NT2/D1 (cell line): ENCODE measurements around the gene CDYL.

Experiments
- DNase-seq: peaks from one replicate; pipeline ENCODE4 v3.0.0-alpha.2; 2011; ENCODE audit warnings: low read depth, low spot score
- H3K27me3 ChIP-seq: 2 replicates; pipeline ENCODE4 v1.6.0; 2011; ENCODE audit warnings: mild to moderate bottlenecking; ENCODE audit not compliant: insufficient read length, insufficient read depth
- H3K36me3 ChIP-seq: 2 replicates; pipeline ENCODE4 v1.6.1; 2011; ENCODE audit warnings: mild to moderate bottlenecking, low read length, mixed read lengths; ENCODE audit not compliant: insufficient read depth, insufficient read length
- H3K4me1 ChIP-seq: 2 replicates; pipeline ENCODE4 v1.5.1; 2011; ENCODE audit not compliant: insufficient read depth, insufficient read length
- H3K4me3 ChIP-seq: 2 replicates; pipeline ENCODE4 v1.5.1; 2011; ENCODE audit warnings: low read depth; ENCODE audit not compliant: insufficient read length
- H3K9ac ChIP-seq: 2 replicates; pipeline ENCODE4 v1.6.0; 2011; ENCODE audit warnings: low read depth; ENCODE audit not compliant: insufficient read length
- H3K9me3 ChIP-seq: 2 replicates; pipeline ENCODE4 v1.5.1; 2011; ENCODE audit warnings: mild to moderate bottlenecking, low read length; ENCODE audit not compliant: insufficient read depth
- SUZ12 ChIP-seq: IDR thresholded peaks from 2 replicates; pipeline ENCODE4 v1.6.1; 2011; ENCODE audit not compliant: insufficient read length, insufficient read depth; ENCODE audit errors: extremely low read depth
- YY1 ChIP-seq: IDR thresholded peaks from 2 replicates; pipeline ENCODE4 v1.6.1; 2011; ENCODE audit not compliant: insufficient read length, insufficient read depth
- ZNF274 ChIP-seq: IDR thresholded peaks from 2 replicates; pipeline ENCODE4 v1.6.1; 2011; ENCODE audit warnings: mild to moderate bottlenecking, low read depth, low read length

Gene CDYL

GRCh38 chr6:4884646-4885340 is 108.6 kb downstream of the CDYL start:
- H3K9me3 ChIP-seq, result no peaks in the 10 kb centered on the region
- H3K36me3 ChIP-seq, result no peaks in the 10 kb centered on the region
- H3K9ac ChIP-seq, result no peak overlapping the region
- no peak overlapping the region for H3K4me3 ChIP-seq
- TF ChIP-seq YY1 (no peak), ZNF274 (no peak), SUZ12 (no peak)
- H3K4me1 ChIP-seq, result no peaks in the 10 kb centered on the region
- no peak for DNase-seq
- no peaks in the 10 kb centered on the region for H3K27me3 ChIP-seq

- Histone ChIP-seq H3K4me1 (no peaks in the 10 kb centered on the region), H3K36me3 (no peaks in the 10 kb centered on the region), H3K27me3 (no peaks in the 10 kb centered on the region), H3K4me3 (no peak overlapping the region), H3K9me3 (no peaks in the 10 kb centered on the region), H3K9ac (no peak overlapping the region)
- TF ChIP-seq YY1 (no peak), ZNF274 (no peak), SUZ12 (no peak)
- DNase-seq, result no peak
Measured at GRCh38 chr6:4885341-4885933, 109.2 kb downstream of the CDYL start.

GRCh38 chr6:4888841-4889240 is 112.6 kb downstream of the CDYL start:
- no peaks in the 10 kb centered on the region for H3K4me1 ChIP-seq
- H3K9me3 ChIP-seq, result no peaks in the 10 kb centered on the region
- H3K27me3 ChIP-seq, result no peaks in the 10 kb centered on the region
- peaks cover 20% of the 10 kb centered on the region for H3K36me3 ChIP-seq
- no peak overlapping the region for H3K9ac ChIP-seq
- no peak overlapping the region for H3K4me3 ChIP-seq
- no peak for DNase-seq
- no peak for TF ChIP-seq ZNF274
- no peak for TF ChIP-seq SUZ12
- TF ChIP-seq YY1, result no peak

GRCh38 chr6:4889701-4890100 is 113.5 kb downstream of the CDYL start:
- TF ChIP-seq YY1 (no peak), ZNF274 (no peak), SUZ12 (no peak)
- no peak overlapping the region for H3K9ac ChIP-seq
- H3K27me3 ChIP-seq, result no peaks in the 10 kb centered on the region
- H3K4me1 ChIP-seq, result no peaks in the 10 kb centered on the region
- no peaks in the 10 kb centered on the region for H3K9me3 ChIP-seq
- no peak for DNase-seq
- peaks cover 25% of the 10 kb centered on the region for H3K36me3 ChIP-seq
- no peak overlapping the region for H3K4me3 ChIP-seq

- no peaks in the 10 kb centered on the region for H3K9me3 ChIP-seq
- TF ChIP-seq YY1 (no peak), SUZ12 (no peak), ZNF274 (no peak)
- H3K4me3 ChIP-seq, result no peak overlapping the region
Measured at GRCh38 chr6:4890191-4890590, 114.0 kb downstream of the CDYL start.

GRCh38 chr6:4890627-4891026 is 114.4 kb downstream of the CDYL start:
- no peaks in the 10 kb centered on the region for H3K4me1 ChIP-seq
- peaks cover 25% of the 10 kb centered on the region for H3K36me3 ChIP-seq
- H3K4me3 ChIP-seq, result no peak overlapping the region
- no peak for DNase-seq
- no peaks in the 10 kb centered on the region for H3K9me3 ChIP-seq
- H3K9ac ChIP-seq, result no peak overlapping the region
- H3K27me3 ChIP-seq, result no peaks in the 10 kb centered on the region
- no peak for TF ChIP-seq SUZ12
- TF ChIP-seq ZNF274, result no peak

More at GRCh38 chr6:4890191-4890590, 114.0 kb downstream of the CDYL start:
- DNase-seq, result no peak
- no peaks in the 10 kb centered on the region for H3K27me3 ChIP-seq
- H3K9ac ChIP-seq, result no peak overlapping the region
- H3K4me1 ChIP-seq, result no peaks in the 10 kb centered on the region
- peaks cover 25% of the 10 kb centered on the region for H3K36me3 ChIP-seq

GRCh38 chr6:4891141-4891540 is 114.9 kb downstream of the CDYL start:
- Histone ChIP-seq H3K27me3 (no peaks in the 10 kb centered on the region), H3K9ac (no peak overlapping the region), H3K4me1 (peaks cover 3% of the 10 kb centered on the region), H3K9me3 (no peaks in the 10 kb centered on the region), H3K4me3 (no peak overlapping the region), H3K36me3 (peaks cover 28% of the 10 kb centered on the region)
- TF ChIP-seq ZNF274 (no peak), YY1 (no peak), SUZ12 (no peak)
- no peak for DNase-seq
